ENCODE results near the gene KRTAP10-5. TPM values are rescaled to one million over a fixed set of nuclear protein-coding genes. Genes with fewer than 3 reads are reported as not detected.

KRTAP10-5 gene
- total RNA-seq, 6 experiments from 2014 or later, result not detected

DNA sequence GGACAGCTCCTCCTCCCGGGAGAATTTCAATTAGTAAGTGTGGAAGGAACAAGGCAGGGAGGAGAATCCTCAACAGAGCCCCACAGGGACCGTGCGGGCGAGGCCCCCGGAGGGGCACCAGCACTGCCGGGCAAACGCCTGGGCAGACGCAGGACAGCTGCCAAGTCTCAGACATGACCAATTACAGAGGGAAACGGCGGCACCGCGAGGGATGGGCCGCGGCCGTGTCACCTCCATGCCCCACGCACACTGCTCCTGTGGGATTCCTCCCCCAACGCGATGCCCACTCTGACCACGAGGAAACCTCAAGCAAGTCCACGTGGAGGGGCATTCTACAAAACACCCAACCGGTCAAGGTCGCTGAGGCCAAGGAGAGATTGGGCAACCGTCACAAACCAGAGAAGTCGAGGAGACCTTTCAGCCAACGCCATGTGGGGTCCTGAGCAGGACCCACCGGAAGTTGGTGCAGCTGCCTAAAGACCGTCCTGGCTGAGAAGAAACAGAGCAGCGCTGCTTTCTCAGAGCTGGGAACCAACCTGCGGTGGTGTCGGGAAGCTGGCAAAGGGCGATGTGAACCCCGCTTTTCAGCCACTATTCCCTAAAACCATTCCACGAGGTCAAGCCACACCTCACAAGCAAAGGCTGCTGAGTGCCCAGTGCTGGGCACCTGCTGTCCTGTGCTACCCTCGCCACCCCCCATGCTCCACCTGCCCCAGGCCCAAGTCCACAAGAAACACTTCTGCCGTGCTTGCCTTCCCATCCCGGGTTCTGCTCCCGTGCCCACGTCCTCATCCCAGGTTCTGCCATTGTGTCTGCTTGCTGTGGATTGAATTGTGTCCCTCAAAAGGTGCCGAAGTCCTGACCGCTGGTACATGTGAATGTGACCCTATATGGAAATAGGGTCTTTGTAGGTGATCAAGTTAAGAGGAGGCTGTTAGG lies 8.3 kb downstream of the KRTAP10-5 start:
- DNase-seq (no peak), ATAC-seq (no peak)
- intact Hi-C loops (cut with DNase I), result no loop called here
- TF ChIP-seq, protein P1, sequence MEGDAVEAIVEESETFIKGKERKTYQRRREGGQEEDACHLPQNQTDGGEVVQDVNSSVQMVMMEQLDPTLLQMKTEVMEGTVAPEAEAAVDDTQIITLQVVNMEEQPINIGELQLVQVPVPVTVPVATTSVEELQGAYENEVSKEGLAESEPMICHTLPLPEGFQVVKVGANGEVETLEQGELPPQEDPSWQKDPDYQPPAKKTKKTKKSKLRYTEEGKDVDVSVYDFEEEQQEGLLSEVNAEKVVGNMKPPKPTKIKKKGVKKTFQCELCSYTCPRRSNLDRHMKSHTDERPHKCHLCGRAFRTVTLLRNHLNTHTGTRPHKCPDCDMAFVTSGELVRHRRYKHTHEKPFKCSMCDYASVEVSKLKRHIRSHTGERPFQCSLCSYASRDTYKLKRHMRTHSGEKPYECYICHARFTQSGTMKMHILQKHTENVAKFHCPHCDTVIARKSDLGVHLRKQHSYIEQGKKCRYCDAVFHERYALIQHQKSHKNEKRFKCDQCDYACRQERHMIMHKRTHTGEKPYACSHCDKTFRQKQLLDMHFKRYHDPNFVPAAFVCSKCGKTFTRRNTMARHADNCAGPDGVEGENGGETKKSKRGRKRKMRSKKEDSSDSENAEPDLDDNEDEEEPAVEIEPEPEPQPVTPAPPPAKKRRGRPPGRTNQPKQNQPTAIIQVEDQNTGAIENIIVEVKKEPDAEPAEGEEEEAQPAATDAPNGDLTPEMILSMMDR (IDR thresholded peaks at IDR 0.05), result no peak
- no peak for TF ChIP-seq POLR2A (IDR thresholded peaks at IDR 0.05)
- Histone ChIP-seq H3K27ac (no peak overlapping the region), H3K4me3 (no peak overlapping the region), H3K27me3 (no peaks in the 10 kb centered on the region), H3K9me3 (no peaks in the 10 kb centered on the region), H3K36me3 (no peaks in the 10 kb centered on the region), H3K4me1 (no peaks in the 10 kb centered on the region)
- 86% methylated on average over 4 of the region's 40 CpGs for WGBS (ENCODE audit: insufficient coverage, low coverage, low lambda C conversion rate, missing lambda C conversion rate)

DNA sequence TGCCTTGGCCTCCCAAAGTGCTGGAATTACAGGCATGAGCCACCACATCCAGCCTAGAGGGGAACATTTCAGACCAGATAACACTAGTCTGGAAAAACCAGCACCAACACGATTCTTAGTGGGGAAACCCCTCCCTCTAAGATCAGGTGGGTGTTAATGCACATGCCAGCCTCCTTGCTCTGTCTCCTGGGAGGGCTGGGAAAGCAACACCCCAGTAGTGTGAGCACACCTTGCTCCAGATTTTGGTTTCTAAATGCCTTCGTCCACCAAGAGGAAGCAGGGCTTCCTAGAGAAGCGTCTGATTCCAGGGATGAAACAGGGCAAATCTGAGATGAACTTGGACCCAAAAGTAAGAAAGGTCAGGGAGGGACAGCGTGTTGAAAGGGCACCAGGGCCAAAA lies 9.1 kb downstream of the KRTAP10-5 start:
- no peaks in the 10 kb centered on the region for H3K27me3 ChIP-seq
- H3K36me3 ChIP-seq, result no peaks in the 10 kb centered on the region
- no peak overlapping the region for H3K4me3 ChIP-seq
- intact Hi-C loops (cut with DNase I), result no loop called here
- TF ChIP-seq, protein P1 (IDR thresholded peaks at IDR 0.05), result no peak
- ATAC-seq (no peak), DNase-seq (no peak)
- H3K27ac ChIP-seq, result no peak overlapping the region
- H3K4me1 ChIP-seq, result no peaks in the 10 kb centered on the region
- H3K9me3 ChIP-seq, result no peaks in the 10 kb centered on the region
- 81% methylated on average over 3 of the region's 4 CpGs for whole genome bisulfite sequencing (ENCODE audit: insufficient coverage, low coverage, low lambda C conversion rate, missing lambda C conversion rate)

GRCh38 chr21:44569861-44570517 lies 10.4 kb downstream of the KRTAP10-5 start:
- ATAC-seq (no peak), DNase-seq (no peak)
- Histone ChIP-seq H3K4me3 (no peak overlapping the region), H3K9me3 (no peaks in the 10 kb centered on the region), H3K27ac (no peak overlapping the region), H3K4me1 (no peaks in the 10 kb centered on the region), H3K27me3 (no peaks in the 10 kb centered on the region), H3K36me3 (no peaks in the 10 kb centered on the region)
- 63% methylated on average over 3 of the region's 12 CpGs for WGBS (ENCODE audit: insufficient coverage, low coverage, low lambda C conversion rate, missing lambda C conversion rate)
- no peak for TF ChIP-seq POLR2A (IDR thresholded peaks at IDR 0.05)
- TF ChIP-seq, protein P1 (IDR thresholded peaks at IDR 0.05), result no peak
- intact Hi-C loops (cut with DNase I), result no loop called here

- H3K27ac ChIP-seq, result no peak overlapping the region
- no peaks in the 10 kb centered on the region for H3K27me3 ChIP-seq
- H3K4me1 ChIP-seq, result no peaks in the 10 kb centered on the region
- 82% methylated on average over 15 of the region's 27 CpGs for WGBS (ENCODE audit: insufficient coverage, low coverage, low lambda C conversion rate, missing lambda C conversion rate)
- no peaks in the 10 kb centered on the region for H3K36me3 ChIP-seq
- no peak for TF ChIP-seq POLR2A (IDR thresholded peaks at IDR 0.05)
- no peak for DNase-seq
- no peaks in the 10 kb centered on the region for H3K9me3 ChIP-seq
- H3K4me3 ChIP-seq, result no peak overlapping the region
- intact Hi-C loops (cut with DNase I), result no loop called here
- ATAC-seq, result peak in 1 of 4 donors; percentile 16
Measured at GRCh38 chr21:44568667-44569556, 11.5 kb downstream of the KRTAP10-5 start.

All from right lobe of liver (tissue), 6 donors.